ENCODE data around the gene THAP2.
"Not testable (repeated sequence)": the region's sequence is repeated elsewhere in the genome, so short reads cannot be mapped to it uniquely, and the experiment has no call there.

The THAP2 gene

GRCh38 chr12:71661977-71662530 lies 2.0 kb upstream of the THAP2 start:
- FAIRE-seq (no peak), DNase-seq (ENCODE audit: low spot score) (no peak)

GRCh38 chr12:71662849-71663560 lies 1.1 kb upstream of the THAP2 start:
- FAIRE-seq (no peak), DNase-seq (ENCODE audit: low spot score) (peak; percentile 8)

- FAIRE-seq (no peak), DNase-seq (ENCODE audit: low spot score) (no peak)
Observed at GRCh38 chr12:71664411-71665089, 449 bp downstream of the THAP2 start.

- FAIRE-seq: no peak
Observed at GRCh38 chr12:71665090-71665463, 976 bp downstream of the THAP2 start.

GRCh38 chr12:71666259-71666658 lies 2.2 kb downstream of the THAP2 start:
- DNase-seq (ENCODE audit: low spot score) (no peak), FAIRE-seq (no peak)

More at GRCh38 chr12:71665090-71665463, 976 bp downstream of the THAP2 start:
- DNase-seq (ENCODE audit: low spot score): no peak

GRCh38 chr12:71671311-71671710 lies 7.2 kb downstream of the THAP2 start:
- FAIRE-seq (no peak), DNase-seq (ENCODE audit: low spot score) (no peak)

GRCh38 chr12:71671816-71672215 lies 7.7 kb downstream of the THAP2 start:
- DNase-seq (ENCODE audit: low spot score) (no peak), FAIRE-seq (no peak)

- FAIRE-seq: no peak
- no peak for DNase-seq (ENCODE audit: low spot score)
Observed at GRCh38 chr12:71682466-71682865, 18.4 kb downstream of the THAP2 start.

GRCh38 chr12:71683633-71684032 lies 19.5 kb downstream of the THAP2 start:
- FAIRE-seq (no peak), DNase-seq (ENCODE audit: low spot score) (no peak)

GRCh38 chr12:71684081-71684480 lies 20.0 kb downstream of the THAP2 start:
- FAIRE-seq (no peak), DNase-seq (ENCODE audit: low spot score) (no peak)

- DNase-seq (ENCODE audit: low spot score): no peak
Observed at GRCh38 chr12:71685312-71685906, 21.3 kb downstream of the THAP2 start.

GRCh38 chr12:71685914-71686657 lies 22.0 kb downstream of the THAP2 start, which contains the start of gene TMEM19:
TMEM19 (plus strand) TSS chr12:71686082; CDS start chr12:71686681, 599 bp downstream.
- FAIRE-seq (no peak), DNase-seq (ENCODE audit: low spot score) (peak; percentile 88)

More at GRCh38 chr12:71685312-71685906, 21.3 kb downstream of the THAP2 start:
- no peak for FAIRE-seq

- DNase-seq (ENCODE audit: low spot score) (no peak), FAIRE-seq (no peak)
Observed at GRCh38 chr12:71686658-71687025, 22.5 kb downstream of the THAP2 start.

- not testable (repeated sequence) for DNase-seq (ENCODE audit: low spot score); FAIRE-seq
Observed at GRCh38 chr12:71687172-71687571, 23.1 kb downstream of the THAP2 start.

- no peak for DNase-seq (ENCODE audit: low spot score)
- no peak for FAIRE-seq
Observed at GRCh38 chr12:71688961-71689570, 25.0 kb downstream of the THAP2 start.

- FAIRE-seq: no peak
- DNase-seq (ENCODE audit: low spot score): no peak
Observed at GRCh38 chr12:71691504-71692129, 27.5 kb downstream of the THAP2 start.

GRCh38 chr12:71693126-71693525 lies 29.0 kb downstream of the THAP2 start:
- no peak for DNase-seq (ENCODE audit: low spot score)
- FAIRE-seq: no peak

- FAIRE-seq; DNase-seq (ENCODE audit: low spot score): not testable (repeated sequence)
Observed at GRCh38 chr12:71693651-71694050, 29.6 kb downstream of the THAP2 start.

- DNase-seq (ENCODE audit: low spot score) (no peak), FAIRE-seq (no peak)
Observed at GRCh38 chr12:71694099-71694820, 30.2 kb downstream of the THAP2 start.

GRCh38 chr12:71695782-71696181 lies 31.7 kb downstream of the THAP2 start:
- no peak for FAIRE-seq
- no peak for DNase-seq (ENCODE audit: low spot score)
